GM18511 (cell line): ENCODE measurements around the gene AHCYL1.

Experiments used
- ATAC-seq: cut with Tn5 transposase; IDR thresholded peaks from one replicate; pipeline ENCODE4 v1.9.1; 2021; ENCODE audit warnings: mild to moderate bottlenecking, moderate library complexity; ENCODE audit not compliant: unreplicated experiment

AHCYL1 gene

DNA sequence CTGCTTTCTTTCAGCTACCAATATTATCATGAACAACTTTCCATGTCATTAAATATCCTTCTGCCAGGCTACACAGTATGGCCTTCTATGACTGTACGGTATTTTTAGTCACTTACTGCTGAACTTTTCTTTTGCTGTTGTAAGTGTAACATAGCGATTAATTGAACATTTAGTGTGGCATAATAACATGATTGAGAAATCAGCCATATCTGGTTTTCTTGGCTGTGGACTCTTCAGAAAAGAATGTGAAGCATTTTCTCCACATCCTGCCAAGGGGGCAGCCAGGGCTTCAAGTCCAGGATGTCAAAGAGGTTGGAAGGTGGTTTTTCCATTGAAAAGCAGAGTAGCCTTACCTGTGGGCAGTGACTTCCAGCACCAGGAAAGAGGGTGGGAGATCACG, 8.8 kb upstream of the AHCYL1 start:
- ATAC-seq, result no peak

DNA sequence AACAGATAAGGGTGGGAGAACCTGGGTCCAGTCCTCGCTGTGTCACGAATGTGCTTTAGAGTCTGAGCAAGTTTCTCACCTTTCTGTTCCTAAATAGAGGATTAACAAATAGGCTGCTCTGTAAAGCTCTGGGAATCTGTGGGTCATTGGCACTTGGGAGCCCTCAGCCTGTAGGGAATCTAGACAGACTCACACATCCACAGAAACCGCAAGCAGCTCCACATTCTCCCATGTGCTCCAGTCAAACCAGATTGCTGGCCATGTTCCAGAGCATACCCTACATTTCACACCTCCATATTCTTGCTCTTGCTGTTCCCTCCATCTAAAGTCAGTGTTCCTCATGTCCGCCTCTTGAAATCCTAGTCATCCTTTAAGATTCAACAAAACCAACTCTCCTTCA, 7.8 kb upstream of the AHCYL1 start:
- ATAC-seq, result no peak

DNA sequence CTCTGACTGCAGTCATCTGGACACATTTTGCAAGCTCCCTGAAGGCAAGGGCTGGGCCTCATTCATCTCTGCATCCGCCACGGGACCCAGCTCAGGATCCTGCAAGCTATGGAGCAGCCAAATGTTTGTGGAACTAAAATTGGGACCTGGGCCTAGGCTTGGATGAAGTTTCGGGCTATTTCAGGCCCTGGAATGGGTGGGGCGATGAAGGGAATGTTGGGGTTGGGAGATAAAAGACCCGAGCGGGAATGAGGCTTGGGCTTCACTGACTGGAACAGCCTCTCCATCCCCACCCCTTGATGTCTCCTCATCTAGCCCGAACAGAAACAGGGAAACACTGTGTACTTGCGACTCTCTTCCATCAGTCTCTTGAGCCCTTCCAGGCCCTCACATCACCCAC, 7.3 kb upstream of the AHCYL1 start:
- no peak for ATAC-seq

DNA sequence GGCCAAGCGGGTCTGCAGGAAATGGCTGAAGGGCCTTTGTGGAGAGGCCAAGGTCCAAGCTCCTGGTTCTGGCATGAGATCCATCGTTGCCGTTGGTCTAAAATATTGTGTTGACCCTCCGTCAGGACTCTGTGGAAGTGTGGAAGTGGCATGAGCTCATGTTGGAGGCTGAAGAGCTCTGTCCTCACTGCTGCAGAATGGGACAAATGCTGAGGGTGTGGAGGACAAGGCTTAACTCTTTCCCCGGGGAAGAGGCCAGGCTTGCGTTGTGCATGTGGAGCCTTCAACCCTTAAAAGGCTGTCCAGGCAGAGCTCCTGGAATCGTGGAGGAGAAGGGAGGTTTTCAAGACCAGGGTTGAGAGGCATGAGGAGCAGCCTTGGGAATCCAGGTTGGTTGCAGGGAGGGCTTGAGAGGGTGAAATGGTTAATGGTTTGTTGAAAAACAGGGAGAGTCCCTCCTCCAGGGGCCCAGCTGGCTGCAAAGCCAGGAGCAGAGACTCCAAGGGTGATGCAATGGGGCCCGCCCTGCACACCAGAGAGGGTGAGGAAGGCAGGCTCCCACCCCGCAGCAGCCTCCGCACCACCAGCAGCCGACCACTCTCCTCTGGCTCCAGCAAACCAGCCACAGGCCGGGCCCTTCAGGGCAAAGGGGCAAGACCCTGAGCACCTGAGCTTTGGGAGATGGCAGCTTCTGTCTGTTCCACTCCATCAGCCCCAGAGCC, 6.7 kb upstream of the AHCYL1 start:
- ATAC-seq, result no peak

DNA sequence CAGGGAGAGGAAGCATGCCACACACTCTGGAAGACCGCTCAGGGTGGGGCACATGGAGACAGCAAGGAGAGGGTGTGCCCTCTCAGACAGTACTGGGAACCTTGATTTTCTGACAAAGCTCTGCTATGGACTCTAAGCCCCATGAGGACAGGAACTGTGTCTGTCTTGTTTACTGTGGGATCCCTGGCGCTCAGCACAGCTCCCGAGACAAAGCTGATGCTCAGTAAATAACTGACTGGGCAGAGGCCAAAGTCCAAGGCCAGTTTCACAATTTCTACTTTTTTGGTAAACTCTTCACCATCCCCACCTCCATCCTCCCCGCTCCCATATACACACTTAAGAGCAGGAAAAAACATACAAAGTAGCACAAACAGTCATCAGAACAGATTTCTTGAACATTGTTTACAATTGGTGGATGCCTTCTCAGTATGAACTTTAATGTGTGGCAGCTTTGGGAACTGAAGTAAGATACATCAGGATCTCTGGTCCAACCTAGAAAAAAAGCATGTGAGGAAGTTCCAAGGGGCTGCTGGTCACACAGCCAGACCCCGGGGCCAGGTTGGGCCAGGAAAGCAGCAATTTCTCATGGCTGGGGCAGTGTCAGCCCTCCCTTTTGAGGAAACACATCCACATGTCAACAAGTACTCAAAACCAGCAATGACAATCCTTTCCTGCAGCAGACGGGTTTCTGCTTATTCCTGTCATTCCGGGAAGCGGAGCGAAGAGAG, 5.6 kb upstream of the AHCYL1 start:
- no peak for ATAC-seq

DNA sequence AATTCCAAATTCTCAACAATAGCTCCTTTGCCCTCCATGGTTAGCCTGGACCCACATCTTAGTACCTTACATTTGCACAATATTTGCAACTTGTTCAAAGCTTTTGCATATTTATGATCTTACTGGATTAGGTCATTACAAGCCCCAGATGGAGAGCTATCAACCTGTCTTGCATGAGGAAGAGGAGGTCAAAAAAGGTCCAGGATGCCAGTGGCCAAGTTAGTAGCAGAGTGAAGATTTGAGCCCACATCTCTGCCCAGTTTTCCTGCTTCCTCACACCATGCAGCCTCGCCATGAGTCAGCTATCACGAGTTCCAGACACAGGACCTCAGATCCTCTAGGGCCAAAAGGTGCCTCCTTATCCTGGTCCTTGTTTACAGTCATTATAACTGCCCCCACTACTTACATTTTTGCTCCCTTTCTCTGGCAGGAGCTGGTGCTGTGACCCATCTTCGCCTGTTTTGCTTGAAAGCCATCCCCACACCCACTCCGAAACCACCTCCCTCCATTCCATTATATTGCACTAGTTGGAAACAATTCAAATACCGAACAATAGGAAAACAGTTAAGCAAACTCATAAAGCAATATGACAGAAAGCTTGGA, 5.0 kb upstream of the AHCYL1 start:
- no peak for ATAC-seq

DNA sequence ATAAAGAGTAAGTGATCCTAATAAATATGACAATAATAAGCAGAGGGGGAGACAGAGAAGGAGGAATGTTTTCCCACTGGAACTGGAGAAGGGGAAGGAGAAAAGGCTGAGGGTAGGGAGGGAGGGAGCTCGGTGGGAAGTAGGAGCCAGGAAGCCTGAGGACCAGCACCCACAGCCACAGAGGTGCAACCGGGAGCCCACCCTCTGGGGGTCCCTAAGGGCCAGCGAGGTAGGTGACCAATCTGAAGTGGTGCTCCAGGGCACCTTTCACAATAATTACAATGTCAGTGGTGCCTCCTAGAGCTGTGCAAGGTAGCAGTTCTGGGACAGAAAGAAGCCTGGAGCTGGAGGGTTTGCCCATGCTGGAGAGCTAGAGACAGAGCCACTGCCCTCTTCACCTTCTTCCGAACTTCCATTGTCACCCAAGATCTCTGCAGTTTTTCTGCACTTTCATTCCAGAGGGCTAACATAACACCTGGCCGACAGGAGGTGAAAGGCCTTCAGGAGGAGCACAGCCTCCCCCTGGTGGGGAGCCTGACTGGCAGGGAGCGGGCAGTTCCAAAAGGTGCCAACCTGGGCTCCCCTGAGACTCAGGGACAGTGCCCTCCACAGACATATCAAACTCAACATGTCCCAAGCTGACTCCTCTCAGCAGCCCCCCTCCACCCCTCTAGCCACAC, 4.1 kb upstream of the AHCYL1 start:
- no peak for ATAC-seq

DNA sequence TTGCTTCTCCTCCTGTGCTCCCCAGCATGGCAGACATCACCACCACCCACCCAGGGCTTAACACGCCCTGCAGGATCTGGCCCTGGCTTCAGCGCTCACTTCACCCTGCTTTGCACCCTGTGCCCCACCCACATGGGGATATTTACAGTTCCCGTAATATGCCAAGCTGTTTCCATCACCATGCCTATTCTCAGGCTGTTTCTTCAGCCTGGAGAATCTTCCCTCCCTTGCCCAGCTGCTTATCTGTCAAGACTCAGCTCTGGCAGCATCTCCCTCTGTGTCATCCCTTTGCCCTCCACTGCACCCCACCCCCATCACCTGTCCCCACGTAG, 3.6 kb upstream of the AHCYL1 start:
- ATAC-seq, result no peak

DNA sequence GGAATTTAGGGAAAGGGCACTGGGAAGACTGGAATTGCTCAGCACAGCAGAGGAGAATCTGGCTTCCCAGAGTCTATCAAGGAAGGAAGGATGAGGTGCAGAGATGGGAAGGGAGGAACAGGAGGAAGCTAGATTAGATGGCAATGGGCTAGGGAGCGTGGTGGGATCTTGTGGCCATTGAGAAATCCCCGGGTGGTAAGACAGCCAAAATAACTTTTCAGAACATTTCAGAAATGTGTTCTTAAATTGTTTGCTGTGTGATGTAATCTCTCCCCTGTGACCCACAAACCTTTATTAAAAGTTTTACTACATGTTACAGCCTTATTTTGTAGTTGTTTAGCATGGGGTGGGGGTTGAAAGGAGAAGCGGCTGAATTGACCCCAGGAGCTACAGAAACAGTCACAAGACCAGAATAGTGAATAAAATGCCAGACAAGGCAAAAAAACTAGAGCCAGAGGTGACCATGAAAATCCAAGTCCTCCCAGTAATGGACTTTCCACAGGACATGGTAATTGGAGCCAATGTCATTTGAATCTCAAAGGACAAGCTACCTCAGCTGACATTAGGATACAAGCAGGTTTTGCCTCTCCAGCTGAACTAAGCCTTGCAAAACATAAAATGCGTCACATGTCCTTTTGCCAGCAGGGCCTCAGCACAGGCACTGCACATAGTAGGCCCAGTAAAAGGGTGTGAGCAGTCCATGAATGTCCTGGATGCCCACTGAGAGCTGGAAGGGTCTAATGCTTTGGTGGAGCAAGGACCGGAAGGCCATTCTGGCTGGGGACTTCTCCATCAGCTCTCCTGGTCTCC, 980 bp upstream of the AHCYL1 start:
- ATAC-seq, result no peak

DNA sequence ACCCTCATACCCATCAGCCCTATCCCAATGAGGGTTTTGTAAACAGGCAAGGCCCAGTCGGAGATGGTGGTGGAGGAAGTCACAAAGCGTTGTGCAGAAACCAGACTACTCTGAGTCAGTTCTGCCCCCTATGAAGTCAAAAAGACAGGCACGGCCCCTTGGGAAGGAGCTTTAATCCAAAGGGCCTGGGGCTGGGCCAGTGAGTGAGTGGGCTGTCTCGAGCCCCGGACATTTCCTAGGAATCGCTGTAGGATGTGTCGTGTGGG, 442 bp upstream of the AHCYL1 start:
- no peak for ATAC-seq

DNA sequence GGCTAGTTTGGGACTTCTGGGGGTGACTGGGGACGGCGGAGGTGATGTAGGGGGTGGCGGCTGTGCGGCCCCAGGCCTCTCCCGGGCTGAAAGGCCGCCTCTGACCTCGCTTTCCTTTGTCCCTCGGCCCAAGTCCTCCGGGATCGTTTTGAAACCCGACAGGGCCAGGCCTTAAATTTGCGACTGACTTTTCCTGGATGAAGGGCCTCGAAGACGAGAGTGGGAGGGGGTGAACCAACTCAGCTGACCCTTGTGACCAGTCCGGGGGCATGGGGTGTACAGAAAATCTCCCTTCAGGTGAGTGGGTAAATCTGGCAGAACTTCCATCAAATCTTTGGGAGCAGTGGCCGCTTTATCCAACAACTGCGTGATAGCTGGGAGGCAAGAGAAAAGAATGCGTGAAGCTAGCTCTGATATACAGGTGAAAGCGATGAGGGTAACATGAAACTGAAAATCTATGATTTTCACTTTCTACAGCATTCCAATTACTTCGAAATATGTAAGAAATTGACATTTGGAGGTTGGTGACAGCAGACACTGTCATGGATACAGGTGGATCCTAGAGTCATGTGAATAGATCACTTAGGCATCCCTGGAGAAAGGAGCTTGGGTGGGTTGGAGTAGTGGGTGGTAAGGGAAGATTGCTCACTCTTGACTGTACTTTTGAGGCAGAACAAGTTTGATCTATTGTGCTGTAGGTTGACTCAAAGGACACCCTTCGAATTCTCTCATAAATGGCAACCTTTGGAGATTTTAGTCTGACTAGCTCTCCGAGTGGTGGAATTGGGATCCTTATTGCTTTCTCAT, 885 bp downstream of the AHCYL1 start:
- ATAC-seq, result no peak

DNA sequence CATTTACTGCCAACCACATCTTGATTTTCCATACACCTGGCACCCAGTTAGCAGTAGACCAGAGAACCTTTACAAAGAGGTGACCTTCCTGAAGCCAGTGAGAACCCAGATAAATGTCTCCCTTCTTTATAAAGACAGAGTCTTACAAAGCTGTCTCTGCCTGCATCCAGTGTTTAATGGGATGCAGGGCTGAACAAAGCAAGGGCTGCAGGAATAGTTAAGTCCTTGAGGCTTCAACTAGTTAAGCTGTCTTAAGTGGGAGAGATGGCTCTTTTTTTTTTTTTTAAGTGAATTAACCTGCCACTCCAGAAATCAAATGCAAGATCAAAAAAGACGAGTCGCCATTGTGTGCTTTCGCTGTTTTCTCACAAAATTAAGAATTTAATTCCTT, 1.5 kb downstream of the AHCYL1 start:
- no peak for ATAC-seq

DNA sequence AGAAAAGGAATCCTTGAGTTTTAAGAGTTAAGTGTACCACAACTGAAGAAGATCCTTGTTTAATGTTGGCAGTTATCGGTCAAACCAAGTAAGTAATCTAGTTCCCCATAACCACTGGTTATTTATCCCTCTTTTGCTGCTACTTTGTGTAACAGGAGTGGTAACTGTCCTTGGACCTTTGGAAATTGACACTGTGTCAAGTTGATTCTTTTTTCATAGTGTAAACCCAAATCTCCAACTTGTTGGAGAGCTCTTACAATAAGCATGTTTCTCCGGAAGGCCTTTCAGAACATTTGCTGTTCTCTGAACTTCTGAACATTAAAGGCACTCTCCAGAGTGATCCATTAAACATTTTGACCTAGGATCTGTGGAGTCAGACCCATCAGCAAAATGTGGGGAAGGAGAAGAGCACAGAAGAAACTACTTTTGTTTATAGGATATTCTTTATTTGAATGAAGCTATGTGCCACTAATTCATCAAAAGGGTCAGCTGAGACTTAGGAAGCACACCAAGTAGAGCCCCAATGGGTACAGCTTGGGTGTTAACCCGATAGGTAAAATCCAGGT, 3.9 kb downstream of the AHCYL1 start:
- no peak for ATAC-seq

DNA sequence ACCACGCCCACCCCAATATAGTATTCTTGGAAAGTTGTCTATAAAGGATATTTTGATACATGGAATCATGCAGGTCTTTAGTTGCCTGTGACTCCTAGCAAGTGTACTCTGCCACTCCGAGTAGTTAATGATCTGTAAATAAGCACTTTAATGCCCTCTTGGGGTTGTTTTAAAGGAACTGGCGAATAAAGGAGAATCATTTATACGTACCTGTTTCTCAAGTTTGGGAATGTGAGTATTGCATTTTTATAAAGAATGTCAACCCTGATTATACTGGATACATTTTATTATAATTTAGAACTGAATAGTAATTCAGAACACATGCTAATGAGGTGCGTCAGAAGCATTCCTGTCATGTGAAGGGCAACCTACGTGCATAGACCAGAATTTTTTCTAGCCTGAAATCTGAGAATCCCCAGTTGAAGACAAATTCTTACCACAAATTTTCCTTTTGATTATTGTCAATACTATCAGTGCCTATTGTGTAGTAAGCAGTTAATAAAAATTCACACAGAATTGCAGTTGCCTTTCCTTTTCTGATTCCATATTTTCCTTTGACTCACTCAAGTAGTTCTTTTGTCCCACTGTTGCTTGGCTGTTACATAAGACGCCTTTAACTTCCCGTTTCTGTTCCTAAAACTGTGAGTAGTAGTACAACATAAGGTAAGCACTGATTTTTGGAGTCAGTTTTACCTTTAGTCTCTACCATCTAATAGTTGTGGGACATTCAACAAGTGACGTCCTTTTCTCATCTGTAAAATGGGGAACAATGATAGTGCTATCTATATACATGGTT, 5.1 kb downstream of the AHCYL1 start:
- ATAC-seq, result no peak

DNA sequence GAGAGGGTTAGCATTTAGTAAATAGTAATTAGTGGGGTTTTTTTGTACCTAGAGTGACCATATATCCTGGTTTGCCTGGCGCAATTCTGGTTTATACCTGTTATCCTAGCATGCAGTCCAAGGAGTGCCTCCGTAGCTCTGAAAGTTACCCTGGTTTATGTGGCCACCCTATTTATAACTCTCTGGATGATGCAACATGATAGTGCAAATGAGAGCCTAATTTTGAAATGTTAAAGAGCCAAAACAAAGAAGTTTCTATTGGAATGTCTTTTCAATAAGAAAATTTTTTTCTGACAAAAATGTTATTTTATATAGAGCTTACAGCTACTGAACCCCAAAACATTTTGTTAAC, 5.7 kb downstream of the AHCYL1 start:
- no peak for ATAC-seq

DNA sequence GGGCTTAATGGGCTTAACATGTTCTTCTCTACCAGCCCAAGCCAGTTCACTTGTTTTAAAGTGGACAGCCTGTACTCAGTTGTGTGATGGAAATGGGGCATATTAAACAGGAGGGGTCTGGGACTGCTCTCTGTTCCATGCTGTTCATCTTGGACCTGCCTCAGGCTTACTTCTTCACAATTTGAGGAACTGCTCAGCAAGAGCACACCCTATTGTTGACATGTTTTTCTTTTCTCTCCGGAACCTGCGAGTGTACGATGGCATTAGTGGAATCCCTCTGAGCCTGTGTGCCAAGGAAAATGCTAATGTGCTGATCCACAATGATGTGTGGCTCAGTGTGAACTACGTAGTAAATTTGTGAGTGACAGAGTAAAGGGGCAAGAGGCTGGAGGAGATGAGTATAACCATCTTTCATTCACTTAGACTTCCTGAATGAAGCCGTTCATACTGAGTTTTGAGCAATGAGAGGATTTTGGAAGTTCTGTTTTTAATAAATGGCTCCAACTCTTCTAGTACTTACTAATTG, 6.9 kb downstream of the AHCYL1 start:
- no peak for ATAC-seq

DNA sequence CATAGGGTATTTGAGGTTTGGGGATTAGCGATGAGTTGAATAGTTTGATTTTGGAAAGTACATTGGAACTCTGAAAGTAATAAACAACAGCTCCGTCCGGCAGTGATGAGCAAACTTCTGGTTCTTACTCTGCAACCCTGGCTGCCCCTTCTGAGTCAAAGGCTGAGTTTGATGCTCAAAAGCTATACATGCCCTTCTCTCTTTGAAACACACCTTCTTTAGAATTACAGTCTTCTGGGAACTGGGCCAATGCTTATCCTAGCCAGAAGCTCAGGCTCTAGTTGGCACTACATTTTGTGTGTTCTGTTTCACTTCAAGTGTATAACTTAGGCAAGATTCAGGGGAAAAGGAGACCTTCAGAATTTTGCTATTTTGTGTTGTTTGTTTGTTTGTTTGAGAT, 9.3 kb downstream of the AHCYL1 start:
- ATAC-seq, result no peak

DNA sequence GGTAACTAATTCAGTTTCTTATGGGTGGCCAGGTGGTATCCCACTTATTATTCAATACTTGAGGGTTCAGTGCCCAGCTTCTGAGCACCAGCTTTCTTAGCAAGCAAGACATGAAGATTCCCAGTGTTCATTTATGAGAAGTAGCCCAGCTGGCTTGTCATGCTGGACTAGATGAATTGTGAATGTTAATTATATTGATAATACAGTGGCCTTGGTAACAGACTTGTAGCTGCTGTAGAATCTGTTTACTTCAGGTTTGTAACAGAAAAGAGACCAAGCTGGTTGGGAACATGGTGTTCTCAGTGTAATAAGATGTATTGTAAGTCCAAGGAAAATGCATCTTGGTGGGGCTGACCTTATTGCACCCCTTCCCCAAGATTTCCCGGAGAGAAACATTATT, 10.1 kb downstream of the AHCYL1 start:
- ATAC-seq, result no peak

DNA sequence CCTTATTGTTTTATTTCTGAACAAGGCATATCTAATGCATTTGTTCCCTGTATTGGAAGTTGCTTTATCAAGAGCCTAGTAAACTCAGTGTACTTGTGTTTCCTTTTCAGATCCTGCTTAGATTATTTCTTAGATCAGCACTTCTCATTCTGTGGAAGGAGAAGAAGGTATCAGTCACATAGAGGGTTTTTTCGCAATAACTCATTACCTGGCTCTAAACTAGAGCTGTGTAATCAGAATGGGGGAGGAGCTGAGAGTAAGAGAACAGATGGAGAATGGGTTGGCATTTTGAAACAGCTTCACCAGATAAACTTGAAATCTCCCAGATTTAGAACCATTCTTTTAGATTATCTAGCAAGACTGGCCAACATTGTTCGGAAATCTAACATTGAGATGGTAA, 11.0 kb downstream of the AHCYL1 start:
- no peak for ATAC-seq
